HL-60 (cell line): ENCODE results near the gene ROCK2.

Experiments used
- DNase-seq, 2 experiments: peaks; one replicate each; pipeline ENCODE4 v3.0.0-alpha.2; 2010 to 2020; ENCODE audit warnings: low read depth in 1 of 2, low spot score in 1 of 2
- H3K27ac ChIP-seq: fragments of 250-450 bp; sonication (Bioruptor Pico); replicated peaks from 2 replicates; pipeline ENCODE4 v1.5.1; 2020; ENCODE audit warnings: mild to moderate bottlenecking, moderate library complexity
- H3K27me3 ChIP-seq: fragments of 250-450 bp; sonication (Bioruptor Pico); 2 replicates; pipeline ENCODE4 v1.5.1; 2021; ENCODE audit warnings: mild to moderate bottlenecking, moderate library complexity; ENCODE audit not compliant: insufficient read depth, poor library complexity, severe bottlenecking
- H3K4me3 ChIP-seq: replicated peaks from 2 replicates; pipeline ENCODE4 v1.5.1; 2011; ENCODE audit warnings: mild to moderate bottlenecking, control low read depth, low read length; ENCODE audit not compliant: insufficient read depth
- GABPA ChIP-seq: IDR thresholded peaks from 2 replicates; pipeline ENCODE4 v1.6.1; 2012; ENCODE audit warnings: low read depth
- POLR2AphosphoS5 ChIP-seq: IDR thresholded peaks from 2 replicates; pipeline ENCODE4 v1.6.1; 2012; ENCODE audit warnings: low read depth
- SPI1 ChIP-seq: IDR thresholded peaks from 2 replicates; pipeline ENCODE4 v1.6.1; 2012; ENCODE audit warnings: low read depth, mild to moderate bottlenecking, borderline replicate concordance
- TF ChIP-seq, protein P1 (sequence below): IDR thresholded peaks from one replicate; pipeline ENCODE4 v1.5.1; 2011; ENCODE audit warnings: low read length, control low read depth, inconsistent platforms; ENCODE audit not compliant: insufficient read depth
- TF ChIP-seq, protein P2 (sequence below): IDR thresholded peaks from 2 replicates; pipeline ENCODE4 v1.6.1; 2012; ENCODE audit warnings: low read depth; ENCODE audit not compliant: insufficient replicate concordance

ROCK2 gene

DNA sequence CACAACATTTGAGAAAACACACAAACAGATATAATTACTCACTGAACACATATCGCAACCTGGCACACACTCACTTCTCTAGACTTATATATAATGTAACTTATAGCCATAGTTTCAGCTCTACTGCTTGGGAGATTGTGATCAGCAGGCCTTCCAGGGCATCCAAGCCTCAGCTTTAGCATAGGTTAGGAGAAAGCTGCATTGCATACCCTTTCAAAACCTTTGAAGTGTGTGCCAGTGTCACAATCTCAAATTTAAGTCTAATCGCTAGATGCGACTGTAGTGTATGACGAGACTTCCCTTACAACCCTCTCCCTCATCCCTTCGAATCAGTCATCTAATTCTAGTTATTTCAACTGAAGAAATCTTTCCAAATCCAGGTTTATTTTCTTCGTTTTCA is 158.3 kb downstream of the ROCK2 start:
- no peak overlapping the region for H3K4me3 ChIP-seq
- no peaks in the 10 kb centered on the region for H3K27me3 ChIP-seq
- TF ChIP-seq, protein P1, sequence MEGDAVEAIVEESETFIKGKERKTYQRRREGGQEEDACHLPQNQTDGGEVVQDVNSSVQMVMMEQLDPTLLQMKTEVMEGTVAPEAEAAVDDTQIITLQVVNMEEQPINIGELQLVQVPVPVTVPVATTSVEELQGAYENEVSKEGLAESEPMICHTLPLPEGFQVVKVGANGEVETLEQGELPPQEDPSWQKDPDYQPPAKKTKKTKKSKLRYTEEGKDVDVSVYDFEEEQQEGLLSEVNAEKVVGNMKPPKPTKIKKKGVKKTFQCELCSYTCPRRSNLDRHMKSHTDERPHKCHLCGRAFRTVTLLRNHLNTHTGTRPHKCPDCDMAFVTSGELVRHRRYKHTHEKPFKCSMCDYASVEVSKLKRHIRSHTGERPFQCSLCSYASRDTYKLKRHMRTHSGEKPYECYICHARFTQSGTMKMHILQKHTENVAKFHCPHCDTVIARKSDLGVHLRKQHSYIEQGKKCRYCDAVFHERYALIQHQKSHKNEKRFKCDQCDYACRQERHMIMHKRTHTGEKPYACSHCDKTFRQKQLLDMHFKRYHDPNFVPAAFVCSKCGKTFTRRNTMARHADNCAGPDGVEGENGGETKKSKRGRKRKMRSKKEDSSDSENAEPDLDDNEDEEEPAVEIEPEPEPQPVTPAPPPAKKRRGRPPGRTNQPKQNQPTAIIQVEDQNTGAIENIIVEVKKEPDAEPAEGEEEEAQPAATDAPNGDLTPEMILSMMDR = no peak
- TF ChIP-seq POLR2AphosphoS5 = no peak
- no peak overlapping the region for H3K27ac ChIP-seq
- no peak for DNase-seq

DNA sequence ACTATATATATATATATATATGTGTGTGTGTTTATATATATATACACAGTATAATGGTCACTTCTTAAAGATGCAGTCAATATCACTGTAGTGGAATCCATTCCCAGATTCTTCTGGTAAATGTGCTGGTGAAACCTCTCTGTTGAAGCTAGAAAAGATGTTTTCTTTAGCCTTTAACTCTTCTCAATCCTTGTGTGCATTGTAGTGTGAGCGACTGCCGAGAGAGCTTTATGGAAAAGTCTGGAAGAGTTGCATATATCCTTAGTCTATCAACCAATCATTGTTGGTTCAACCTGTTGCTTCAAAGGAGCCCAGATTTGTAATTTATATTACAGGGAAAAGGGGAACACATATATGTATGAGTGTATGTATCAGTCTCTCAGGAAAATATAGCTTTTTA is 161.5 kb downstream of the ROCK2 start:
- TF ChIP-seq, protein P1 = no peak
- TF ChIP-seq GABPA = no peak
- TF ChIP-seq, protein P2, sequence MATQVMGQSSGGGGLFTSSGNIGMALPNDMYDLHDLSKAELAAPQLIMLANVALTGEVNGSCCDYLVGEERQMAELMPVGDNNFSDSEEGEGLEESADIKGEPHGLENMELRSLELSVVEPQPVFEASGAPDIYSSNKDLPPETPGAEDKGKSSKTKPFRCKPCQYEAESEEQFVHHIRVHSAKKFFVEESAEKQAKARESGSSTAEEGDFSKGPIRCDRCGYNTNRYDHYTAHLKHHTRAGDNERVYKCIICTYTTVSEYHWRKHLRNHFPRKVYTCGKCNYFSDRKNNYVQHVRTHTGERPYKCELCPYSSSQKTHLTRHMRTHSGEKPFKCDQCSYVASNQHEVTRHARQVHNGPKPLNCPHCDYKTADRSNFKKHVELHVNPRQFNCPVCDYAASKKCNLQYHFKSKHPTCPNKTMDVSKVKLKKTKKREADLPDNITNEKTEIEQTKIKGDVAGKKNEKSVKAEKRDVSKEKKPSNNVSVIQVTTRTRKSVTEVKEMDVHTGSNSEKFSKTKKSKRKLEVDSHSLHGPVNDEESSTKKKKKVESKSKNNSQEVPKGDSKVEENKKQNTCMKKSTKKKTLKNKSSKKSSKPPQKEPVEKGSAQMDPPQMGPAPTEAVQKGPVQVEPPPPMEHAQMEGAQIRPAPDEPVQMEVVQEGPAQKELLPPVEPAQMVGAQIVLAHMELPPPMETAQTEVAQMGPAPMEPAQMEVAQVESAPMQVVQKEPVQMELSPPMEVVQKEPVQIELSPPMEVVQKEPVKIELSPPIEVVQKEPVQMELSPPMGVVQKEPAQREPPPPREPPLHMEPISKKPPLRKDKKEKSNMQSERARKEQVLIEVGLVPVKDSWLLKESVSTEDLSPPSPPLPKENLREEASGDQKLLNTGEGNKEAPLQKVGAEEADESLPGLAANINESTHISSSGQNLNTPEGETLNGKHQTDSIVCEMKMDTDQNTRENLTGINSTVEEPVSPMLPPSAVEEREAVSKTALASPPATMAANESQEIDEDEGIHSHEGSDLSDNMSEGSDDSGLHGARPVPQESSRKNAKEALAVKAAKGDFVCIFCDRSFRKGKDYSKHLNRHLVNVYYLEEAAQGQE = no peak
- TF ChIP-seq SPI1 = no peak
- no peak for TF ChIP-seq POLR2AphosphoS5
- no peak overlapping the region for H3K4me3 ChIP-seq
- no peak for DNase-seq
- H3K27ac ChIP-seq = no peak overlapping the region
- H3K27me3 ChIP-seq = no peaks in the 10 kb centered on the region

DNA sequence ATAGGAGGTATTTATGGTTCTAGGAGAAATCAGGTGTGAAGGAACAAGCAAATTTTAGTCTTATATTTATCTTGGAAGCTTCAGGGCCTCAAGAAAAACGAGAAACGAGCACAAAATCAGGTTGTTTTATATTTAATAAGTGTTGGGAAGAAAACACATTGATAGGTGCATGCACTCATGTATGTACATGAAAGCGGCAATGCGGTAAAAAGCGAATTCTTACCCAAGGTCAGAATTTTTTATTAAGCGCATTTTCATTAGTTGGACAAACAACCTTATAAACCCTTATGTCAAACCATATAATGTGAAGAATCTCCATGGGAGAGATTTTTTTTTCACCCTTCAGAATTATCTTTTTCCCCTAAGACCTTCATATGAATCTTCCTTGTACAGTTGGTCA is 163.8 kb downstream of the ROCK2 start:
- Histone ChIP-seq H3K4me3 (no peak overlapping the region), H3K27me3 (no peaks in the 10 kb centered on the region), H3K27ac (no peak overlapping the region)
- no peak for DNase-seq
- TF ChIP-seq SPI1 (no peak), POLR2AphosphoS5 (no peak), GABPA (no peak)
- TF ChIP-seq, protein P1 = no peak
- TF ChIP-seq, protein P2 = no peak

DNA sequence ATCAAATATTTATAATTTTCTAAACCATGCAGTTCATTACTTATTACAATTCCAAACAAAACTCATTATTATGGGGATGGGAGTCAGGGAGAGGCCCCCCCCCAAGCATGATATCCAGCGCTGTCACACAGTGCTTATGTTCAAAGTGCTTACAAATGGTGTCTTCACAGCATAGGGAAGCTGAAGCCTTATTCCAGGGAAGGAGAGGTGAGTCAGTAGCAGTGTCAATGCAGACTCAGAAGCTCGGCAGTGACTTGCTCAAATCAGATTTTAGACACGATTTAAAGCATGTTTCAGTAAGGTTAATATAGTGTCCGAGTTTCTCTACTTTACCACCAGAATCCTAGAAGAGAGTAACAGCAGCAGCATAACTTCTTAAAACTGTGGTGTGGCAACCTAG is 164.5 kb downstream of the ROCK2 start:
- no peaks in the 10 kb centered on the region for H3K27me3 ChIP-seq
- no peak overlapping the region for H3K4me3 ChIP-seq
- no peak for TF ChIP-seq POLR2AphosphoS5
- no peak for TF ChIP-seq SPI1
- TF ChIP-seq, protein P2 = no peak
- TF ChIP-seq, protein P1 = no peak
- no peak for TF ChIP-seq GABPA
- no peak overlapping the region for H3K27ac ChIP-seq
- DNase-seq = no peak
